HepG2 (cell line): ENCODE results near the gene MCC. TPM values are rescaled to one million over a fixed set of nuclear protein-coding genes. Genes with fewer than 3 reads are reported as not detected.

ENCODE experiments used
- ATAC-seq: fragments of 200-7000 bp; cut with Tn5 transposase; 3 replicates; pipeline ENCODE4 v1.9.1; 2020; ENCODE audit warnings: mild to moderate bottlenecking, moderate library complexity
- BruUV-seq: library from RNA; stranded (reverse); fragments of 400-500 nt; replicated peaks from 2 replicates; lab custom pipeline; 2021; lab: Mats Ljungman, UMichigan
- CTCF ChIA-PET: fragments of 300-600 bp; formaldehyde crosslinking; extraction: SDS; loops from one replicate; lab custom pipeline; 2021; ENCODE audit warnings: low total read pairs, inconsistent platforms, low intra/inter-chr PET ratio; lab: Yijun Ruan, JAX
- POLR2A ChIA-PET: fragments of 350-600 bp; sonication (Branson Sonifier 250); formaldehyde crosslinking; loops from one replicate; lab custom pipeline; 2020; ENCODE audit warnings: antibody characterized with exemption, inconsistent platforms; lab: Yijun Ruan, JAX
- DNase-seq: peaks from one replicate; pipeline ENCODE4 v3.0.0-alpha.2; 2015; ENCODE audit warnings: low spot score
- FAIRE-seq: peaks from 3 replicates; lab custom pipeline; 2011; peaks lifted over from hg19 to GRCh38; lab: Jason Lieb, UNC
- H2AFZ ChIP-seq: one replicate; pipeline ENCODE4 v1.6.1; 2011; ENCODE audit warnings: low read length, inconsistent platforms
- H3K27ac ChIP-seq: fragments of 300-600 bp; 3 replicates; pipeline ENCODE4 v1.8.0; 2011; ENCODE audit warnings: mixed run types, mild to moderate bottlenecking, mixed read lengths, low read length, inconsistent platforms; ENCODE audit not compliant: insufficient read depth; ENCODE audit errors: extremely low read length
- H3K27me3 ChIP-seq, 2 experiments: fragments of 200-600 bp in 1 of 2; 2 replicates in 1 of 2; 3 replicates in 1 of 2; pipeline versions ENCODE4 v1.6.0 to v1.8.0; 2011; ENCODE audit warnings: low read length in 2 of 2, mild to moderate bottlenecking in 2 of 2, moderate library complexity in 2 of 2, inconsistent platforms in 1 of 2; ENCODE audit not compliant: insufficient read depth in 2 of 2, control insufficient read depth in 1 of 2
- H3K36me3 ChIP-seq, 2 experiments: fragments of 200-600 bp in 1 of 2; replicated peaks in 1 of 2; 2 replicates in 1 of 2; 3 replicates in 1 of 2; pipeline versions ENCODE4 v1.5.1 to v1.8.0; 2011; ENCODE audit warnings: low read length in 2 of 2, inconsistent platforms in 1 of 2; ENCODE audit not compliant: insufficient read depth in 2 of 2, control insufficient read depth in 1 of 2
- H3K4me1 ChIP-seq: 2 replicates; pipeline ENCODE4 v1.5.1; 2012; ENCODE audit warnings: low read length, inconsistent platforms; ENCODE audit not compliant: insufficient read depth
- H3K4me2 ChIP-seq: 2 replicates; pipeline ENCODE4 v1.6.0; 2011; ENCODE audit warnings: low read depth, low read length, inconsistent platforms
- H3K4me3 ChIP-seq, 3 experiments: fragments of 200-600 bp in 1 of 3; sonication (generic), shearing (Covaris generic) in 1 of 3; replicated peaks in 1 of 3; 2 replicates each; pipeline ENCODE4 v1.5.1; 2011 to 2016; ENCODE audit warnings: low read length in 3 of 3, inconsistent platforms in 2 of 3, low read depth in 2 of 3, mild to moderate bottlenecking in 2 of 3, control low read depth in 1 of 3, mixed read lengths in 1 of 3; ENCODE audit not compliant: insufficient read depth in 1 of 3
- H3K79me2 ChIP-seq: one replicate; pipeline ENCODE4 v1.6.1; 2011; ENCODE audit warnings: low read length, inconsistent platforms; ENCODE audit not compliant: insufficient read depth
- H3K9ac ChIP-seq: 2 replicates; pipeline ENCODE4 v1.6.0; 2011; ENCODE audit warnings: mild to moderate bottlenecking, low read depth, low read length, inconsistent platforms; ENCODE audit not compliant: insufficient read depth
- H3K9me3 ChIP-seq: 2 replicates; pipeline ENCODE4 v1.5.1; 2012; ENCODE audit warnings: mild to moderate bottlenecking, low read length
- H4K20me1 ChIP-seq: 2 replicates; pipeline ENCODE4 v1.6.0; 2011; ENCODE audit warnings: inconsistent platforms, mild to moderate bottlenecking, low read length, moderate library complexity; ENCODE audit not compliant: insufficient read depth
- ARID4A ChIP-seq: sonication (generic); formaldehyde crosslinking; IDR thresholded peaks from 2 replicates; pipeline ENCODE4 v1.5.0; 2020; ENCODE audit warnings: mild to moderate bottlenecking, missing genetic modification reagents, borderline replicate concordance
- CBX5 ChIP-seq: sonication (generic); formaldehyde crosslinking; IDR thresholded peaks from 2 replicates; pipeline ENCODE4 v1.4.0; 2020; ENCODE audit warnings: missing genetic modification reagents, borderline replicate concordance
- HHEX ChIP-seq: IDR thresholded peaks from 2 replicates; pipeline ENCODE4 v1.6.1; 2016; ENCODE audit warnings: control low read depth
- MAFF ChIP-seq: IDR thresholded peaks from 2 replicates; pipeline ENCODE4 v1.6.1; 2011; ENCODE audit warnings: low read depth, low read length, improper control_type of control experiment
- MAFK ChIP-seq, 2 experiments: IDR thresholded peaks in 1 of 2; conservative IDR thresholded peaks in 1 of 2; 2 replicates each; pipeline ENCODE4 v1.6.1; 2011; ENCODE audit warnings: improper control_type of control experiment in 2 of 2, low read length in 2 of 2
- MEF2D ChIP-seq: sonication (generic); formaldehyde crosslinking; IDR thresholded peaks from 2 replicates; pipeline ENCODE4 v1.5.1; 2020; ENCODE audit warnings: mild to moderate bottlenecking, missing genetic modification reagents
- MYPOP ChIP-seq: sonication (generic); formaldehyde crosslinking; IDR thresholded peaks from 2 replicates; pipeline ENCODE4 v1.8.1; 2023; ENCODE audit warnings: mild to moderate bottlenecking, moderate library complexity, missing genetic modification reagents
- REXO4 ChIP-seq: sonication (generic); formaldehyde crosslinking; IDR thresholded peaks from 2 replicates; pipeline ENCODE4 v1.8.0; 2022; ENCODE audit warnings: missing genetic modification reagents, mild to moderate bottlenecking, borderline replicate concordance
- RFX3 ChIP-seq: IDR thresholded peaks from 2 replicates; pipeline ENCODE4 v1.6.1; 2016; ENCODE audit warnings: missing biosample characterization, missing genetic modification reagents
- SALL1 ChIP-seq: sonication (generic); formaldehyde crosslinking; IDR thresholded peaks from 2 replicates; pipeline ENCODE4 v1.8.0; 2022; ENCODE audit warnings: mild to moderate bottlenecking, missing genetic modification reagents
- TBP ChIP-seq: sonication (generic); formaldehyde crosslinking; IDR thresholded peaks from 2 replicates; pipeline ENCODE4 v1.5.0; 2020; ENCODE audit warnings: missing genetic modification reagents
- ZNF619 ChIP-seq: sonication (generic); formaldehyde crosslinking; IDR thresholded peaks from 2 replicates; pipeline ENCODE4 v1.4.0; 2020; ENCODE audit warnings: mild to moderate bottlenecking, missing genetic modification reagents
- ZNF839 ChIP-seq: sonication (generic); formaldehyde crosslinking; IDR thresholded peaks from 2 replicates; pipeline ENCODE4 v1.4.0; 2020; ENCODE audit warnings: missing genetic modification reagents, mild to moderate bottlenecking, borderline replicate concordance
- WGBS: methylation state at CpG from one replicate; pipeline ENCODE4 v1.1.6; 2017; ENCODE audit warnings: low lambda C conversion rate; 5-methylcytosine and 5-hydroxymethylcytosine counted together
- in situ Hi-C: cut with HindIII; loops from 2 replicates; pipeline ENCODE4 v1.10.0; 2017; ENCODE audit warnings: low pct_unique_long_range_greater_than_20kb; ENCODE audit not compliant: extremely low pct_ligation_motif_present
- intact Hi-C: fragments of 100-400 bp; cut with micrococcal nuclease; formaldehyde crosslinking; loops from one replicate; pipeline ENCODE4 v1.10.0; 2022; ENCODE audit not compliant: unreplicated experiment
- polyA plus RNA-seq, 8 experiments: library from polyadenylated mRNA; depleted of rRNA in 3 of 8; stranded (reverse) in 7 of 8; unstranded in 1 of 8; fragments of >200 nt; fragmentation: Illumina TruSeq in 4 of 8; extraction: Trizol in 4 of 8; gene quantifications; 2 replicates each; pipeline versions ENCODE4 v1.2.1 to v1.2.3, GENCODE V29; 2011 to 2016; ENCODE audit warnings: low read depth in 4 of 8, missing spikeins in 1 of 8, mixed read lengths in 1 of 8; ENCODE audit not compliant: insufficient read depth in 1 of 8
- total RNA-seq, 5 experiments: library from RNA; depleted of rRNA; stranded (reverse); fragments of >200 nt; fragmentation: Illumina TruSeq; extraction: Trizol; gene quantifications; 2 replicates each; pipeline ENCODE4 v1.2.3, GENCODE V29; 2016; ENCODE audit warnings: low read depth in 1 of 5

The MCC gene
- total and polyA plus RNA-seq, 2 of the 13 experiments (the other 11 are each of a cell fraction or from before 2014, with no cell fraction given) = 0.55 to 2.4 TPM

GRCh38 chr5:113150821-113151220, 337.4 kb downstream of the MCC start:
- Histone ChIP-seq H3K4me1 (no peaks in the 10 kb centered on the region), H3K36me3 (no peaks in the 10 kb centered on the region), H4K20me1 (no peaks in the 10 kb centered on the region), H3K79me2 (no peaks in the 10 kb centered on the region), H3K27me3 (no peaks in the 10 kb centered on the region), H3K9ac (no peak overlapping the region), H3K4me2 (no peak overlapping the region), H3K27ac (no peak overlapping the region), H3K4me3 (no peak overlapping the region), H2AFZ (no peak overlapping the region), H3K9me3 (no peaks in the 10 kb centered on the region)
- peak; percentile 32; the same call in 1 of the 2 replicates for TF ChIP-seq MAFF
- TF ChIP-seq REXO4 (CRISPR knock-in tag) = no peak
- TF ChIP-seq MYPOP = no peak
- TF ChIP-seq MAFK (conservative IDR thresholded peaks at IDR 0.05 in 1 of 2, IDR thresholded peaks at IDR 0.05 in 1 of 2; ENCODE audit: low read length in 2 of 2) = peak in 1 of 2 experiments; percentile 14; a peak in 1 of 4 replicates
- in situ Hi-C loops (no loop called here), intact Hi-C loops (no loop called here)
- WGBS = 85% methylated on average over 7 of the region's 7 CpGs
- CTCF ChIA-PET = no interaction called here
- POLR2A ChIA-PET = no interaction called here
- DNase-seq = no peak
- no peak for ATAC-seq
- BruUV-seq = no TSS peak
- no peak for FAIRE-seq

GRCh38 chr5:113150221-113150620, 338.0 kb downstream of the MCC start:
- H3K4me3 ChIP-seq = no peak overlapping the region
- H3K27ac ChIP-seq = no peak overlapping the region
- no peak for ATAC-seq
- BruUV-seq = no TSS peak
- no peak for FAIRE-seq
- POLR2A ChIA-PET = no interaction called here
- 59% methylated on average over 2 of the region's 2 CpGs for WGBS
- DNase-seq = no peak
- no peak overlapping the region for H3K4me2 ChIP-seq
- H3K27me3 ChIP-seq = no peaks in the 10 kb centered on the region
- H3K9me3 ChIP-seq = no peaks in the 10 kb centered on the region
- H4K20me1 ChIP-seq = no peaks in the 10 kb centered on the region
- in situ Hi-C loops = no loop called here
- CTCF ChIA-PET = no interaction called here
- intact Hi-C loops = no loop called here
- TF ChIP-seq SALL1 (CRISPR knock-in tag) = no peak
- TF ChIP-seq CBX5 (CRISPR knock-in tag) = no peak
- TF ChIP-seq MEF2D (CRISPR knock-in tag) = no peak
- no peak for TF ChIP-seq ZNF619 (CRISPR knock-in tag)
- no peak for TF ChIP-seq HHEX (CRISPR knock-in tag)
- no peak for TF ChIP-seq ZNF839 (CRISPR knock-in tag)
- TF ChIP-seq RFX3 = no peak
- TF ChIP-seq ARID4A = no peak
- no peak for TF ChIP-seq TBP (CRISPR knock-in tag)
- H2AFZ ChIP-seq = no peak overlapping the region
- H3K9ac ChIP-seq = no peak overlapping the region
- no peaks in the 10 kb centered on the region for H3K79me2 ChIP-seq
- H3K36me3 ChIP-seq = no peaks in the 10 kb centered on the region
- no peaks in the 10 kb centered on the region for H3K4me1 ChIP-seq
